HG03108 (cell line): ENCODE measurements around the gene TK2.

ENCODE experiments used
- ATAC-seq: cut with Tn5 transposase; IDR thresholded peaks from one replicate; pipeline ENCODE4 v1.9.1; 2021; ENCODE audit warnings: moderate library complexity; ENCODE audit not compliant: unreplicated experiment

The TK2 gene

DNA sequence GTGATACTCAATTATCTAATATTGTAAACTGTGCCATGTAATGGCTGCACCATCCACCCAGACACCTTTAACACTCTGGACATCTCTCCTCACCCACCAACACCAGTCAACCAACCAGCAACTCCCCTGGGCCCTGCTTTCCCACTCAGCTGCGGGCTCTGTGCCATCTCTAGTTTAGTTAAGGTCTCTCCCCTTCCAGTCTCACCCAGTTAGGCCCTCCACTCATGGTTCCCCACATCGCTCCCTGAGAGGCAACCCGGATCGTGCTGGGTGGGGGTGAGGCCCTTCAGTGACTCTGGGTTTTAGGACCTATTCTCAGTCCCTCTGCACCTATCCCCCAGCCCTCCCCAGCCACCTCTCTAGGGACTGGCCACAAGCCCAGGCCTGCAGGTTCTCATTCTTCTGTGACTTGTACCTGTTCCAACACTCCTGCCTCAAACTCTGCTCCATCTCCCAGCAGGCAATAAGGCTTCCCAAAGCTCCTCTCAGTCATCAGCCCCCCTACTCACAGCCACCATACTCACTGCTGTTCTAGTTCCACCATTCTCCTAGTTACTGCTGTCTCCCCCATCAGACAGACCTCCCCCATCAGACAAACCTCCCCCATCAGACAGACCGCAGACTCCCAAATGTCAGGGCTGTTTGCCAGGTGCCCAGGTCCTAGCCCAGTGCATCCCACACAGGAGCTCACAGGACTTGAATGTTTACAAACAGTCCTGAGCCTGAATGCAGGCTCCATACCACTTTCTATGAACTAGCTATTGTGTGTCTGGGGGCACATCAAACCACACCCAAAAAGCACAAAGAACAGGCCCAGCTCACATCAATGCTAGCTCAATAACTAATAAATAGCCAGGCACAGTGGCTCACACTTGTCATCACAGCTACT lies 2.6 kb downstream of the TK2 start:
- no peak for ATAC-seq

DNA sequence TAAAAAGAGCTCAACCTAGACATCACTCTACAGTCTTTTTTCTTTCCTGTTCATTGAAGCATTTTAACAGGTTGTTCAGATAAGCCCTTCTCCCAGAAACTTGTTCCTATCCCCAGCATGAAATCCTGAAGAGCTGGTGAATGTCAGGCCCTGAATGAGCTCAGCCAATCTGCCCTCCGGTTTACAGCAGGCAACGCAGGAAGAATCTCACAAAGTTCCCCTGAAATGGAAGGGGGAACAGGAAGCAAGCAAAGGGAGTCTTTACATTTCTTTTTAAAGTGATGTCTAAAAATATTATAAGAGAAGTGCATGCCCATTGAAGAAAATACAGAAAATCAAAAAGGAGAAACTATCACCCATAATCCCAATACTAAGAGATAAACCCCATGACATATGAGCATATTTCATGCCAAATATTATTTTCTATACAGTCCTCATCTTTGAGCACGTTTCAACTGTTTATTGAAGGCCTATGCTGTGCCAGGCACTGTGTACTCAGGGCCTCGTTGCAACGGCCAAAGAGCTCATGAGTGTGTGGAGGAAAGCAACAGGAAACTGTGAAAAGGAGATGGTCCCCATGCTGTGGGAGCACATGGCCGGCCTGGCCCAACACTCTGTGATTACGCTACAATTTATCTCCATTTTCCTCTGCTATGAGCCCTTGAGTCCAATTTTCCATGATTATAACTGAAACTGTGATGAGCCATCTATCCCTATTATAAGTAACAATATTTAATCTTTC lies 5.7 kb downstream of the TK2 start:
- no peak for ATAC-seq

DNA sequence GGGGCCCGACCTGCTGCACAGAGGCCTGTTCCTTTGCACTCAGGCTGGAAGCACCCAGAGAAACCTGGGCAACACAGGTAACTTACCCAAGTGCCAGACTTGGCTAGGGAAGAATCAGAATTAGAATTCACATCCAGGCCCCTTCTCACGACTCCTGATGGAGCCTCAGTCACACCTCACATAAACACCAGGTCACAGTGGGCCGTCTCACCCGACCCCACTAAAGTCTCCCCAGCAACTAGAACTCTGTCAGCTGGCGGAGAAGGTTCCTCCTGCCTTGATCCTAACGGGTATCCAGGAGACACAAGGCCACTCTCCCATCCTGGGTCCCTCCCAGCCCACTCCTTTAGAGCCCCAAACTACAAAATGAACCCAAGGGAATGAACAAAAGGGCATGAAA lies 6.4 kb downstream of the TK2 start:
- no peak for ATAC-seq

DNA sequence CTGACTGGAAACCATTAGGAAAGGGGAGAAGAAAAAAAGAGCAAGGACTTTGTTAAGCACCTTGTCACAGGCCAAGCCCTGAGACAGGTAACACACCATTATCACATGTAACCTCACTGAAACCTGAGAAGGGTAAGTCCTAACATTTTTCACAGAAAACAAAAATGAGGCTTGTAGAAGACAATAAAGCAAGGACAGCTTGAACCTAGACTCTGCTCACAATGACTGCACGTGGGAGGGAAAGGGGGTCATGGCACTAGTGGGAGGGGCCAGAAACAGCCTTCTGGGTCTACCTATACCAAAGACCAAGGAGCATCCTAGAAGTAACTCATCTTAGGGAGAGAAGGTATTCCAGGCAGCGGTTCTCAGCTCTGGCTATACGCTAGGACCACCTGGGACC lies 7.5 kb downstream of the TK2 start:
- no peak for ATAC-seq

DNA sequence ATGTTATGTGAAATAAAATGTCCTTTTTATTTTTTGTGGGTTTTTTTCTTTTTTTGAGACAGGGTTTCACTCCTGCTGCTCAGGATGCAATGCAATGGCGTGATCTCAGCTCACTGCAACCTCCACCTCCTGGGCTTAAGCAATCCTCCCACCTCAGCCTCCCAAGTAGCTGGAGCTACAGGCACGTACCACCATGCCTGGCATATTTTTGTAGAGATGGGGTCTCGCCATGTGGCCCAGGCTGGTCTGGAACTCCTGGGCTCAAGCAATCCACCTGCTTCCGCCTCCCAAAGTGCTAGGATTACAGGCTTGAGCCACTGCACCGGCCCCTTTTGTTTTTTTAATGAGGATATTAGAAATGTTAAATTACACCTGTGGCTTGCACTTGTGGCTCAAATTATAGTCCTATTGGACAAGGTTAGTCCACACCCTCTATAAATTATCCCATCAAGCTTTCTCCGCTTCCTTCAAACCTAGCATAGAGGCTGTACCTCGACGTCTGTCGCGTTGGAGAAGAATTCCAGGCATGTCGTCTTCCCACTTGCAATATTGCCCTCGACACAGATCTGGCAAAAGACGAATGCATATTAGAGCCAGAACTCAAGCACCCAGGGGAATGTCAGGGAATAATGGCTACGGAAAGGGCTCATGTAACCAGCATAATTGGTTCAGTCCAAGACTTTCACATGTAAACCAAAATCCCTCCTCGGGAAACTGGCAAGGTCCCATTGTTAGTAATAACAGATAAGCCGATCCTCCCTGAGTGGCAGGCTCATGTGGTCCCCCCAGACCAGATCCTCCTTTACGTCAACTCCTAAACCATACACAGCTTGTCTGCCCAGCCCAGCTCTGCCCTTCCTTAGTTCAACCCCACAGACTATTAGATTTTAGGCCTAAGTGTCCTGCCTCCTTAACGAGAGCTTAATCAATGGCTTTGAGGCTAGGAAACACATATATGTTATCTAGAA lies 8.2 kb downstream of the TK2 start:
- no peak for ATAC-seq

DNA sequence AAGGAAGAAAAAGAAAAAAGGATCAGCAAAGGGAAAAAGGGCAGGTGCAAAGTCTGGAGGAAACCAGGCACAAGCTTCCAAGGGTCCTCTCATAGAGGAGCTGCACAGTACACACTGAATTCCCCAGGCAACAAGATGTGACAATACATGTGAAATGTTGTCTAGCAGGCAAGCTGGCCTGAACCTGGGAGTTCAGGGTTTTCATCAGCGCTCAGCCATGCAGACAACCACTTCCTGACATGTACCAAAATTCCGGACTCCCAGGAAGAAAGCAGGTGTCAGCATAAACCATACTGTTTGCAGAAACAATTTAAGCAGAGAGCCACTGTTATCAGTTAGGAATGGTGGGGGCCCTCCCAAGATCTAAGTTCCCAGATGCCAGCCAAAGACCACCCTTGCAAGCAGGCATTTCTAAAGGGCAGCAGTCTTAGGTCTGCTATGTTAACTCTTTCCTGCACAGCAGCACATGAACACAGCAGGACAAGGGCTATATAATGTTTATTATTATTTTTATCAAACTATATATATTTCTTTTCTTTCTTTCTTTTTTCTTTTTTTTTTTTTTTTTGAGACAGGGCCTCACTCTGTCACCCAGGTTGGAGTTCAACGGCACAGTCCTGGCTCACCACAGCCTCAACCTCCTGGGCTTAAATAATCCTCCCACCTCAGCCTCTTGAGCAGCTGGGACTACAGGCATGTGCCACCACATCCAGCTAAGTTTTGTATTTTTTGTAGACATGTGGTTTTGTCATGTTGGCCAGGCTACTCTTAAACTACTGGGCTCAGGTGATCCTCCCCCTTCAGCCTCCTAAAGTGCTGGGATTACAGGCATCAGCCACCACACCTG lies 10.1 kb downstream of the TK2 start:
- peak; percentile 75 for ATAC-seq

DNA sequence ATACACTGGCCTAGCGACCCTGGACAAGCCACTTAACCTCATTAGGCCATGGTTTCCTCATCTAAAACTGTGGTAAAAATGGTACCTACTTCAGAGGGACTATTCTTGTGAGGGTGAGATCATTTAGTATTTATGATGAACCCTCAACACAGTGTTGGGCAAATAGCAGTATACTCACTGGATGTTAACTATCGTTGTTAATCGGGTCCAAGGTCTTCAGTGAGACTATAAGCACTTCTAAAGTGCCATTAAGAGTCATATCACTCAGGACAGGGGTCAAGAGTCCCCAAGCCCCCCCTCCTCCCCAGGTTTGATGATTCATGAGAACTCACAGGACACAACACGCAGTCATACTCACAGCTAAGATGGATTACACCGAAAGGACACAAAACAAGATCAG lies 11.0 kb downstream of the TK2 start:
- ATAC-seq, result no peak

DNA sequence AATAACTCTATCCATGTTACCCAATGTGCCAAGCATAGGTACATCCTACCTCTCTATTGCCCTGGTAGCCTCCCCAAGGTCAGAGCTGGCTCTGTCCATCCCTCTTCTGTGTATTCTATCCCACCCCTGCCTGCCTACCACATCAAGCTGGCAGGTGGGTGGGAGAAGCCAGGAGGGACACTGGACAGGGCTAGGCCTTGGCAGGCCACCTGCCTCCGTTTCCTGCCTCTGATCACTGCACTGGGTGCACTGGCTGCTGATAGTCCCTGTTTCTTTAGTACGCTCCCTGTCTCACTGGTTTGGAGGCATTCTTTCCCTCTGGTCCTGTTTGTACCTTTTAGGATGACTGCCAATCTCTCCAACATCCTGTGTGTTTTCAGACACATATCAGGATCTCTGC lies 12.7 kb downstream of the TK2 start:
- no peak for ATAC-seq

DNA sequence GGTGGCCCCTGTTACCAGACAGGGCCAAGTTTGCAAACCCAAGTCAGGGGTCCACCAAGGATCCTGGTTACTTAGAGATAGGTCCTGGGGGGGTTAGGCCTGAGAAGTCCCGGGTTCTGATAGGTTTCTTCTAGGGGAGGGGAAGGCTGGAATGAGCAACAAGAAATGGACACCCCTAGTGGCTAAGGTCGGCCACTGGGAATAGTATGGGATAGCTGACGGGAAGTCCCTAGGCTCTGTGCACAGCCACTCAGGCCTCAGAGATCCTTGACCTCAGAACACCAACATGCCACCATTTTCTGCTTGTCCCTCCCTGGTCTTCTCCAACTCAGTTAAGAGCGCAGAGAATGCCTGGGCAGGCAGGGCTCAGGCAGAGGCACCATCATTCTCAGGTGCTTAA lies 13.4 kb downstream of the TK2 start:
- no peak for ATAC-seq

DNA sequence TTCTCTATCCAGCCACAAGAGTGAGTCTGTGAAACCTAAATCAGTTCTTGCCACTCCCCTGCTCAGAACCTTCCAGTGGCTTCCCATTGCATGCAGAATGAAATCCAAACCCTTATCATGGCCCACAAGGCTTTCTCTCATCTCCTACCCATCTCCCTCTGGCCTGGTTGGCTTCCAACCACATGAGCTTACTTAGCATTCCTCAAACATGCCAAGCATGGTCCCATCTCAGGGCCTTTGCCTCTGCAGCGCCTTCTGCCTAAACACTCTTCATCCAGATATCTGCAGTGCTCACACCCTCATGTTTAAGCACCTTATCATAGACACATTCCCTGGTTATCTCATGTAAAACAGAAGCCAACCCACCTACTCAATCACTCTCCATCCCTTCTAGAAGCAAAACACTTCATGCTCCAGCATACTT lies 15.5 kb downstream of the TK2 start:
- ATAC-seq, result no peak

DNA sequence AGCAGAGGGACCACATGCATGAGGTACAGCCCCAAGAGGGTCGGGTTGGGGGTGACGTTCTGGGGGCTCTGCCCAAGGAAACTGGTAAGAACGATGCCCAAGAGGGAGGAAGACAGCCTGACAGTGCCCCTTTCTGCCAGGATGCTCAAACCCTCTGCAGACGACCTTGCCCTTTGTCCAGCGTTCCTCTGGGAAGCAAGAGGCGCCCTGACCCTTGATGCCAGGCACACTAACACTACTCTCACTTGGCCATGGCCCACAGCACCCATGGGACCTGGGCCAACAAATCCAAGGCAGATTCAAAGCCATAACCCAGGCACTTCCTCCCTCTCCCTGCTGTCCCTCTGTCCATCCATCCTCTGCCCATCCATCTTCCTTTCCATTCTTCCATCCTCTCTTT lies 20.4 kb downstream of the TK2 start:
- ATAC-seq, result no peak

DNA sequence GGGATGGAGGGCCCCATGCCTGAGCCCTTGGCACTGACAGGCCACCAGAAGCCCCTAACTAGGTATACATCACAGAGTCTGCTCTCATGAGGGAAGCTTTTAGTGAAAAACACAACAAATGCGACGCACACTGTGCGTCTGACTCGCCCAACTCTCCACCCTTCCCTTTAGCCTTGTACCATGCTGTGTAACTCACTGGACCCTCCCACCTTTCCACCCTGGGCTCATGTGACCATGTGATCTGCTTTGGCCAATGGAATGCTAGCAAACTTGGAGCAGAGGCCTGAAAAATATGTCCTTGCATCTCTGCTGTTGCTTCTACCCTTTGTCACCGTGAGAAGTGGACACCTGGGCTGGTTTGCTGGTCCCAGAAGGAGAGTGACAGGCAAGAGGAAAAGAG lies 21.6 kb downstream of the TK2 start:
- no peak for ATAC-seq

DNA sequence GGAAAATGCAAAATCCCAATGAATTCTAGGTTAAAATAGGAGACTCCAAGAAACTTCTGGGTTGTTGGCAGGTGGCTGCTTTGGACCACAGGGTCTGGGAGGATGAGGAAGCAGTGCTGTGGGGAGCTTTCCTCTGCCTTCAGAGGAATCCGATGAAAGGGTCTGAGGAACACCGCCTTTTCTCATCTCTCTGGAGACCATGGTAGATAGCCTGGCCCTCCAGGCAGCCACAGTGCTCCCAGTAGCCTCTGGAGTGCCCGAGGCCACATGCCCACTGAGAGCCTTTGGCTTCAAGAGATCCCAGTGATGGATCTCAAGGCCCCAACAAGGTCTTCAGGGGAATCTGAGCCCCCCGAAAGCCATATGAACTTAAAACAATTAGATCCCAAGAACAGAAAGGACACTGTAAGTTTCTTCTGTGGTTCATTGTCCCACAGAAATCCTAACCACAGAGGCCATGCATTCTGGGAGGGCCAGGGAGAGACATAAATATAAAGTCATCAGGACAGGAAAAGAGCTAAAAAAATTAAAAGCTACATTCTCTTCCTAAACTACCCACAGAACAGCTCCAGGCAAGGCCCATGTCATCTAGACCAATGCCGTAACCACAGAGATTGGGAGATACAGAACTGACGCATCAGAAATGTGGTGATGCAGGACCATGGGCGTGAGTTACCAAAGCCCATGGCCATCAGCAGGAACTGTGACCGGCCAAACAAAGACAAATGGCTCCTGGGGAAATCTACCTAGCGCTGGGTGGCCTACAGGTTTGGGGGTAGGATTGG lies 24.3 kb downstream of the TK2 start:
- no peak for ATAC-seq

DNA sequence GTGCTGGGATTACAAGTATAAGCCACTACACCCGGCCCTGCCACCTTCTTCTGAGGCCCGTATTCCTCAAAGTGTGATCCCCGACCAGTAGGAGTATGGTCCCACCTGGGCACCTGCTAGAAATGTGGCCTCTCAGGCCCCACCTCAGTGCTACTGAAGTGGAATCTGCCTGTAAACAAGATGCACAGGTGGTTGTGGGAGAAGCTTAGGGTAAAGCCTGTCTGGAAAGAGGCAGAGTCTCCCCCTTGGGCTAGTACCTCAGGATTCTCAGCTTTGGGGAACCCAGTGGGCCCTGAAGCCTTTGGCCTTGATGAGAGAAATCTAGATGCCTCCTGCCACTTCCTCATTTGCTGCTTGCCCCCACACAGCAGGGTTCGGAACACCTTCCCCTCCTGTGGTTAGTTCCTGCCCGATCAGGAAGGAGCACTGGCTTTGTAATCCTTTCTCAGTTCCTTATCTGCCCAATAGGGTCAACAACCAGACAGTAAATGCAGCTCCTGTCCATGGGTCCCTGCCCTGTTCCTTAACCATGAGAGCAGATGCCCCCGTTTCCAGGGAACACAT lies 25.2 kb downstream of the TK2 start:
- peak; percentile 65 for ATAC-seq

DNA sequence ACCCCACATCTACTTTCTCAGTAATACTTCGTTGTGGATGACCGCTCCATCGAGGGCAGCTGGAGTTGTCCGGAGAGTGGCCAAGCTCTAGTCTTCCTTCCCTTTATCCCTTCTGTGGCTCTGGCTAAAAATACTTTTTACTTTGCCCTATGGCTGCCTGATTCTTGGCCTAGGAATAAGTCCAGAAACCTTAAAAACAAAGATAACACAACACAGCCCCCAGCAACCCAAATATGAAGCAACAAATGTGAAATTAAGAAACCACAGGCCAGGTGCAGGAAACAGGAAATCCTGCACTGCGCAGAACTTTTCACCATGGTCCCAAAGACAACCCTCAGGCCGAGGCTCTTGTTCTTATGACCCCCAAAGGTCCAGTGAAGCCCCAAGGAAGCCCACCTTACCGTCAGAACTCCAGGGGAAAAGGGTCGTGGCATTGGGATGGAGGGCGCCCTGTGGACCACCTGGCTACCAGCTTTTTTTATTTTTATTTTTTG lies 26.0 kb downstream of the TK2 start:
- peak; percentile 46 for ATAC-seq

DNA sequence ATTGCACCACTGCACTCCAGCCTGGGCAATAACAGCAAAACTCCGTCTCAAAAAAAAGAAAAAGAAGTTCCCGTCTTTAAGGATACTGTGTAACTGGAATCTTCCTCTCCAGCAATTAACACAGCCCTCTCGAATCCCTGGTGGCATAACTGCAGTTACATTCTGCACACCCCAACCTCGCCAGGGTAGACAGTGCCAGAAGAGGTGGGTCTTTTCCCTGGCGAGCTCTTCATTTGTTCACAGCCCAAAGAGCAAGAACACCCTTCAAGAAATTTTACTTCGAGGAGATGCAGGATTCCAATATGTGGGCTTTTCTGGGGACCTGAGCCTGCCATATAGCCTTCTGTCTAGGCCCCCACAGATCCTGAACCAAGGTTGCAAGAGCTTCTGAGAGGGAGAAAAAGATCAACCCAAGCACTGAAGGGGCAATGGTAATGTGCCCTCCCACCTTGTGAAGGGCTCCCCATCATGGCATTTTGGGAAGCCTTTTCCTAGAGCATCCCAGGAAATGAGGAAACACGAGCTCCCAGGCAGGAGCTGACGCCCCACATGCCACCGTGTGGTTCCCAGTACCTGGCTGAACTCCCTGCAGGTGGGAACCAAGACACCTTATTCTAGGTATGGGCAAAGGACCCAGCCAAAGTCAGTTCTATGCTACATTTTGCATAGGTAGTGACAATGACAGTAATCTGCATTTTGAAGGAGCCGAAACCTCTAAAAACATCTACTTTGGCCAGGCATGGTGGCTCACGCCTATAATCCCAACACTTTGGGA lies 26.9 kb downstream of the TK2 start:
- ATAC-seq, result no peak

DNA sequence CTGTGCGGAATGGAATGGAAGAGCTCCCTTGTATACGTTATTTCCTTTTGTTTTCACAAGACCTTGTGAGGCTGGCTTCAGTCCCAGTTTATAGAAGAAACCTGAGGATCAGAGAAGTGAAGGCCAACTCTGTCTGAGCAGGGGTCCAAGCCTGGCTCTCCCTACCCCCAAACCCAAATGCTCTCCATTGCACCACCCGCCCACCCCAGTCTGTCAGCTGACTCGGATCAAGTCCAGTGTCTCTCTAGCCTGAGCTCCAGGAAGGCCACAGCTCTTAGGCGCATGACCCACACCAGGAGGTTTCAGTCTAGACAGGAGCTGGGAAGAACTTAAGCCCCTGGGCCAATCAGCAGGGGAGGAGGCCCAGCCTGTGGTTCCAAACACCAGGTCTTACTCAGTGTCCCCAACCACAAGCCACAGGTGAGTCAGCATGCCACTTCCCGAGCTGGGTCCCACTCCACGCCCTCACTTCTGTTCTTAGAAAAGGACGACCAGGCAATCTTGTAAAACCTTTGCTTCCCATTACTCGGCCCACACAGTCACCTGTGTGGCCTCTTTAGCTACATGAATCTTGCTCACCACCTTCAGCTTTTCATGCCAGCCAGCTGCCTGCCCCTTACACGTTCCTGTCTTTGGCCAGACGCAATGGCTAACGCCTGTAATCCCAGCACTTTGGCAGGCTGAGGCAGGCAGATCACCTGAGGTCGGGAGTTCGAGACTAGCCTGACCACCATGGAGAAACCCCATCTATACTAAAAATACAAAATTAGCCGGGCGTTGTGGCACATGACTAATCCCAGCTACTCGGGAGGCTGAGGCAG lies 27.8 kb downstream of the TK2 start:
- peak; percentile 44 for ATAC-seq
